Glutamatergic neuron (in vitro differentiated cells): ENCODE data around the gene EEFSEC. TPM values are rescaled to one million over a fixed set of nuclear protein-coding genes. Genes with fewer than 3 reads are reported as not detected.

Experiments
- DNase-seq: peaks from one replicate; pipeline ENCODE4 v3.0.0; 2022
- H3K27ac Mint-ChIP-seq: one replicate; pipeline ENCODE4 v1.8.0; 2020; ENCODE audit warnings: mild to moderate bottlenecking, mixed read lengths, inconsistent platforms; ENCODE audit not compliant: unreplicated experiment
- H3K27me3 Mint-ChIP-seq: one replicate; pipeline ENCODE4 v1.8.0; 2020; ENCODE audit warnings: mild to moderate bottlenecking, moderate library complexity, mixed read lengths, inconsistent platforms; ENCODE audit not compliant: unreplicated experiment
- H3K36me3 Mint-ChIP-seq: one replicate; pipeline ENCODE4 v1.8.0; 2020; ENCODE audit warnings: mild to moderate bottlenecking, mixed read lengths, inconsistent platforms; ENCODE audit not compliant: unreplicated experiment
- H3K4me1 Mint-ChIP-seq: one replicate; pipeline ENCODE4 v1.8.0; 2020; ENCODE audit warnings: mild to moderate bottlenecking, low read depth, mixed read lengths, inconsistent platforms; ENCODE audit not compliant: unreplicated experiment
- H3K4me3 Mint-ChIP-seq: one replicate; pipeline ENCODE4 v1.8.0; 2020; ENCODE audit warnings: mild to moderate bottlenecking, mixed read lengths, inconsistent platforms; ENCODE audit not compliant: unreplicated experiment
- H3K9me3 Mint-ChIP-seq: one replicate; pipeline ENCODE4 v1.8.0; 2020; ENCODE audit warnings: mild to moderate bottlenecking, moderate library complexity, mixed read lengths, inconsistent platforms; ENCODE audit not compliant: unreplicated experiment
- CTCF ChIP-seq: fragments of 200-600 bp; sonication (generic); IDR thresholded peaks from one replicate; pipeline ENCODE4 v1.5.0; 2021; ENCODE audit not compliant: partially characterized antibody, unreplicated experiment
- total RNA-seq: library from RNA; stranded (reverse); fragmentation: NEBNext Ultra II Directional; extraction: Animal tissue kit (Norgen Biotek cat#: 25700); gene quantifications from one replicate; pipeline ENCODE4 v1.2.1, GENCODE V29; 2021; ENCODE audit not compliant: unreplicated experiment

The EEFSEC gene
- total RNA-seq, 1 donor from 2014 or later, result 8.3 TPM

DNA sequence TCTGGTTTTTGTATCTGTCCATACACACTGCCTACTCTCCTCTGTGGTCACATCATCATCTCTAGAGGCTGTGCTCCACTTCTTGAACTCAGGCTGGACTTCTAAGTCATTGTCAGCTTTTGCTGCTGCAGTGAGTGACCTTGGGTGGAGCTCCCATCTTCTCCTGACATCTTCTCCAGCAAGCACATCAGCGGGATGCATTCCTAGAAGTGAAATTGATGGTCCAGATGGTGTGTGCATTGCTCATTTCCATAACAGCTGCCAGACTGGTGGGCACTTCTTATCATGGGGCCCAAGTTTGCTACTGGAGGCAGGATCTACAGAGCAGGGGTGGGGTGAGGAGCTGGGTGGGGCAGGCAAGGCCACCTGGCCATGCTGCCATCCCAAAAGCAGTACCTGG is 203.5 kb downstream of the EEFSEC start:
- Mint-ChIP-seq H3K9me3 (peaks cover 4% of the 10 kb centered on the region), H3K36me3 (no peaks in the 10 kb centered on the region)

GRCh38 chr3:128357538-128357937 is 204.3 kb downstream of the EEFSEC start:
- Mint-ChIP-seq H3K27me3 (peaks cover 7% of the 10 kb centered on the region), H3K4me3 (no peak overlapping the region), H3K4me1 (peaks cover 22% of the 10 kb centered on the region), H3K27ac (no peak overlapping the region), H3K9me3 (peaks cover 4% of the 10 kb centered on the region), H3K36me3 (no peaks in the 10 kb centered on the region)
- TF ChIP-seq CTCF, result no peak
- DNase-seq, result no peak

More for the DNA sequence above, 203.5 kb downstream of the EEFSEC start:
- Mint-ChIP-seq H3K4me1 (peaks cover 22% of the 10 kb centered on the region), H3K27ac (no peak overlapping the region), H3K4me3 (peak overlapping the region; percentile 13), H3K27me3 (peaks cover 7% of the 10 kb centered on the region)
- no peak for TF ChIP-seq CTCF
- DNase-seq, result no peak

- no peaks in the 10 kb centered on the region for H3K36me3 Mint-ChIP-seq
- peaks cover 4% of the 10 kb centered on the region for H3K9me3 Mint-ChIP-seq
- H3K27me3 Mint-ChIP-seq, result peaks cover 7% of the 10 kb centered on the region
- no peak for DNase-seq
- peaks cover 22% of the 10 kb centered on the region for H3K4me1 Mint-ChIP-seq
- H3K4me3 Mint-ChIP-seq, result peak overlapping the region; percentile 16
- no peak for TF ChIP-seq CTCF
- no peak overlapping the region for H3K27ac Mint-ChIP-seq
Measured at GRCh38 chr3:128358156-128358895, 205.0 kb downstream of the EEFSEC start.

DNA sequence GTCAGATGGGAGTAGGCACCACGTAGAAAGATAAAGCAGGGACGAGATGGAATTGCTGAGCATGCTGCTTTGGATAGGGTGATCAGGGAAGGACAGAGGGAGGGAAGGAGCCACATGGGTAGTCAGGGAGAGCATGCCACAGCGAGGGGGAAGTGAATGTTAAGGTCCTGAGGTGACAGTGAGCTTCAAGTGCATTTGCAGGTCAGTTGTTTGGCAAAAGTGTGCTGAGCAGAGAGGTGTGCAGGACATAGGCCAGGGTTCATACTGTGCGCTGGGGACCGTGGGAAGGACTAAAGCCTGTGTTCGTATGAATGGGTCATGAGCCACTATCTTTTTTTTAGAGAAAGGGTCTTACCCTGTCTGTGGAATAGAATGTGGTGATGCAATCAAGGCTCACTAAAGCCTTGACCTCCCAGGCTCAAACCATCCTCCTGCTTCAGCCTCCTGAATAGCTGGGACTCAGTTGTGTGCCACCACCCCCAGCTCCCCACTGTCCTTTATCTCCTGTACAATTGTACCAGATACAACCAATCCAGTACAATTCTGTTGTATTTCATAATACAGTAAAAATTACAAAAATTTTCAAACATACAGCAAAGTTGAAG is 205.9 kb downstream of the EEFSEC start:
- Mint-ChIP-seq H3K36me3 (no peaks in the 10 kb centered on the region), H3K4me1 (peaks cover 22% of the 10 kb centered on the region), H3K27me3 (peaks cover 6% of the 10 kb centered on the region), H3K4me3 (no peak overlapping the region), H3K9me3 (peaks cover 4% of the 10 kb centered on the region), H3K27ac (no peak overlapping the region)
- TF ChIP-seq CTCF, result no peak
- DNase-seq, result no peak
